ENCODE results near the gene SELENOO.
A peak's percentile ranks its signal among the peaks of the same experiment; 100 is the strongest.

Gene SELENOO

GRCh38 chr22:50257041-50257440 is 56.2 kb downstream of the SELENOO start:
- no peak for DNase-seq

GRCh38 chr22:50257451-50258360 is 56.9 kb downstream of the SELENOO start:
- DNase-seq: no peak

GRCh38 chr22:50258361-50259292 is 57.8 kb downstream of the SELENOO start:
- no peak for DNase-seq

GRCh38 chr22:50259302-50259701 is 58.5 kb downstream of the SELENOO start:
- no peak for DNase-seq

- DNase-seq: no peak
These were observed 59.6 kb downstream of the SELENOO start for GRCh38 chr22:50260434-50260800.

- DNase-seq: peak; percentile 23
These were observed 60.2 kb downstream of the SELENOO start for GRCh38 chr22:50260801-50261614.

GRCh38 chr22:50261615-50262459 is 61.0 kb downstream of the SELENOO start, which contains the start of gene MAPK12:
MAPK12 (minus strand) TSS chr22:50261683; CDS start chr22:50261509, 174 bp downstream.
- DNase-seq: peak; percentile 14

GRCh38 chr22:50262460-50262911 is 61.7 kb downstream of the SELENOO start:
- no peak for DNase-seq

GRCh38 chr22:50262973-50263617 is 62.3 kb downstream of the SELENOO start:
- DNase-seq: no peak

GRCh38 chr22:50264104-50264745 is 63.4 kb downstream of the SELENOO start:
- DNase-seq: no peak

GRCh38 chr22:50264946-50265669 is 64.3 kb downstream of the SELENOO start:
- no peak for DNase-seq

GRCh38 chr22:50266994-50267393 is 66.2 kb downstream of the SELENOO start:
- DNase-seq: no peak

Data from NCI-H1105 treated with DMSO at 0.1 percent for 48 hours (cell line).